Choroid plexus epithelial cell (primary cell): ENCODE results near the gene MIA2.

Experiments used
- DNase-seq: peaks from one replicate; pipeline ENCODE4 v3.0.0-alpha.2; 2010; ENCODE audit warnings: low read depth
- H3K4me3 ChIP-seq: 2 replicates; pipeline ENCODE4 v1.5.1; 2011; ENCODE audit warnings: low read depth, mild to moderate bottlenecking, control low read depth, low read length, moderate library complexity
- CTCF ChIP-seq: conservative IDR thresholded peaks from 2 replicates; pipeline ENCODE4 v1.5.1; 2011; ENCODE audit warnings: low read depth, mild to moderate bottlenecking, control low read depth, inconsistent platforms, low read length, moderate library complexity

Gene MIA2

GRCh38 chr14:39430762-39431415 is 197.2 kb downstream of the MIA2 start:
- peak; percentile 23 for DNase-seq
- peak overlapping the region; percentile 74 for H3K4me3 ChIP-seq
- no peak for TF ChIP-seq CTCF

GRCh38 chr14:39431416-39432178 is 197.9 kb downstream of the MIA2 start:
- H3K4me3 ChIP-seq, result peak overlapping the region; percentile 74
- DNase-seq, result peak; percentile 37
- no peak for TF ChIP-seq CTCF

- peak within 1 kb of the TSS; percentile 76 for H3K4me3 ChIP-seq
- no peak for TF ChIP-seq CTCF
- peak; percentile 98 for DNase-seq
Observed at GRCh38 chr14:39432179-39432618, 198.5 kb downstream of the MIA2 start, which contains the start of gene FBXO33. Gene FBXO33, minus strand, starts transcription at chr14:39432433. Its CDS starts 271 bp downstream, at chr14:39432162.

- H3K4me3 ChIP-seq, result peak overlapping the region; percentile 76
- TF ChIP-seq CTCF, result peak; percentile 9
- peak; percentile 77 for DNase-seq
Observed at GRCh38 chr14:39432619-39433451, 199.1 kb downstream of the MIA2 start.

GRCh38 chr14:39433452-39433813 is 199.7 kb downstream of the MIA2 start:
- TF ChIP-seq CTCF, result no peak
- no peak for DNase-seq
- H3K4me3 ChIP-seq, result peak overlapping the region; percentile 76

- no peak for TF ChIP-seq CTCF
- H3K4me3 ChIP-seq, result no peak overlapping the region
- DNase-seq, result no peak
Observed at GRCh38 chr14:39434401-39434800, 200.7 kb downstream of the MIA2 start.
